ENCODE data around the gene UGP2.
"Not testable (repeated sequence)": the region's sequence is repeated elsewhere in the genome, so short reads cannot be mapped to it uniquely, and the experiment has no call there.

UGP2 gene

DNA sequence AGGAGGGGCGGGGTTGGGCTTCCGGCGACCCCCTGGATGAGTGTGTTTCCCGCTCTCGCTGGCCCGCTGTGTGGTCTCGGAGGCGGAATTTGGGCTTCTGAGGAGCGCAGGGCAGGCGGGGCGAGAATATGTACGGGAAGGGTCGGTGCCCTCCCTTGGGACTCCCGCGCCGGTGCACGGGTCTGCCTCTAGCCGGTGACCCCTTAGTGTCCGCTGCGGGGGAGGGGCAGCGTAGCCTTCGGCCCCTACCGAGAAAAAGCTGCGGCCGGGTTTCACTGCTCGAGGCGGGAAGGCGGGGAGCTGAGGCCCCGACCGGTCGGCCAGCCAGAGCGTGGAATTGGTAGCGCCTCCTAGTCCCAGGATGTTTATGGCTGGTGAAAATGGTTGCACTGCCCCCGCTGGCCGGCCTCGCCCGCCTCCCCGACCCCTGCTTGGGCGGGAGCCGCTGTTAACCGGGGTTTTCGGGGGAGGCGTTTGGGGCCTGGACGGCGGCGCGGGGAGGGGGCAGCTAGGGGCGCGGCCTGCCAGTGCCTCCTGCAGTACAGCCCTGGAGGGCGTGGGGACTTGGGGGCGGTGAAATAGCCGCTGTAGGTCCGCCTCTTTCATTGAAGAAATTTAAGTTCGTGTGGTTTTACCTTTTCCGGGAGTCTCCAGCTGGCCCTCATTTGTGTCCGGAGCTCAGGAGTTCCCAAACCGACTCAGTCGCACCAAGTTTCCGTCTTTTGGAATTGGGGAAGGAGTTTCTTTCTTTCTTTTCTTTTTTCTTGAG is at the start of gene UGP2:
Gene UGP2, plus strand, starts transcription at position 643 of the 769 bp plus-strand sequence. CDS start 290 bp downstream, outside the sequence.
- peak; percentile 89 for DNase-seq

DNA sequence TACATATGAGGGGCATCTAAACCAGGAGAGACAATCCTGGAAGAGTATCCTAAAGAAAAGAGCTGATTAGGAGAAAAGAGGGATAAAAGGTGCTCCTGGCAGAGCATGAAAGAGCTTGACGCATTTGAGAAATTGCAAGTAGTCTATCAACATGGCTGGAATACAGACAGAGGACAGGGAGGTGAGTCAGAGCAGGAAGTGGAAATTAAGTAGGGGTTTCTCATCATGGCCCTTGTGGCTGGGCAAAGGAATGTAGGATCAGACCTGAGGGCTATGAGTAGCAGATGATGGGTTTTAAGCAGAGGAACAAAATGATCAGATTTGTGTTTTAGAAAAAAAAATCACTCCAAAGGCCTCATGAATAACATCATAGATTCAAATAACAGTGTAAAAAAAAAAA is 49.2 kb upstream of the UGP2 start:
- no peak for DNase-seq

DNA sequence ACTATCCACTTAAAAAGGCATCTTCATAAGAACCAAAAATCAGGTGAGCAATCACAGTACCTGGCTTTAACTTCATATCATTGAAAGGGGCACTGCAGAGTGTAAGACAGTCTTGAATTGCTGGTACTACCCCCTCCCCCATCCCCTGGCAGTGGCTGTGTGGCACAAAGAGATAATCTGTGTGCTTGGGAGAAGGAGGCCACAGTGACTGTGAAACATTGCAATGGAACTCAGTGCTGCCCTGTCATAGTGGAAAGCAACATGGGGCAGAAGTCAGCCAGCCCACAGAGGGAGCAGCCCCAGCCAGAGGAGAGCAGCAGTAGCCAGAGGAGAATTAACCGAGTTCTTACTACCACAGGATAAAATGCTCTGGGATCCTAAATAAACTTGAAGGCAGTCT is 45.3 kb upstream of the UGP2 start:
- no peak for DNase-seq

GRCh38 chr2:63796796-63797195 is 44.9 kb upstream of the UGP2 start:
- no peak for DNase-seq

GRCh38 chr2:63801455-63801854 is 40.2 kb upstream of the UGP2 start:
- DNase-seq, result no peak

DNA sequence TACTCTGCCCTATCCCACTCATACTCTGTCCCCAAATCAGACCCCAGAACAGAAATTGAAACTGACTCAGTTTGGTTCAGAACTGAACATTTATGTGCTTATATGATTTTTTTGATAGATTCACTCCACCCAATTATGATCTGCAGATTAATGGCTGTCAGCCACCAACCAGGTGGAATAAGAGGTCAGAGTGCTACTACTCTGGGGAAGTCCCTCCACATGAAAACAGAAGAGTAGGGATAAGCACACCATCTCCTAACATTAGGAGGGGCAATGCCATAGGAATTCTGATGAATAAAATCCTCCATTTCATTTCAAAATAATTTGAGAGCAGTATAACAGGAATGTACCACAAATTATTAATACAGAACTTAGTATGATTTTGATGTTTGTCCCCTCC is 36.3 kb upstream of the UGP2 start:
- no peak for DNase-seq

DNA sequence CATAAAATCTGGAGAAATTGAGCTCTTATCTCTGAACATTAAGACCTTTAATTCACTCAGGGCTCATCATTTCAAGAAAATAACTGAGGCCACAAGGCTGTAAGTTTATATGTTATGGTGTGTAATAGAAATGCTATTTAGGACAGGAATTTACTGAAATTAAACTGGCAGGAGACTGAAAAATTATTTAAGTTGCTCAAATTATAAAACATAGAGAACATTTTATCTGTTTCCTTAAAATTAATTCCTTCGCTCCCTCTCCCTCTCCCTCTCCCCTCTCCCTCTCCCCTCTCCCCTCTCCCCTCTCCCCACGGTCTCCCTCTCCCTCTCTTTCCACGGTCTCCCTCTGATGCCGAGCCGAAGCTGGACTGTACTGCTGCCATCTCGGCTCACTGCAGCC is 33.7 kb upstream of the UGP2 start:
- DNase-seq, result not testable (repeated sequence)

GRCh38 chr2:63808911-63809310 is 32.8 kb upstream of the UGP2 start:
- not testable (repeated sequence) for DNase-seq

GRCh38 chr2:63811063-63811462 is 30.6 kb upstream of the UGP2 start:
- no peak for DNase-seq

GRCh38 chr2:63811870-63812269 is 29.8 kb upstream of the UGP2 start:
- DNase-seq, result not testable (repeated sequence)

DNA sequence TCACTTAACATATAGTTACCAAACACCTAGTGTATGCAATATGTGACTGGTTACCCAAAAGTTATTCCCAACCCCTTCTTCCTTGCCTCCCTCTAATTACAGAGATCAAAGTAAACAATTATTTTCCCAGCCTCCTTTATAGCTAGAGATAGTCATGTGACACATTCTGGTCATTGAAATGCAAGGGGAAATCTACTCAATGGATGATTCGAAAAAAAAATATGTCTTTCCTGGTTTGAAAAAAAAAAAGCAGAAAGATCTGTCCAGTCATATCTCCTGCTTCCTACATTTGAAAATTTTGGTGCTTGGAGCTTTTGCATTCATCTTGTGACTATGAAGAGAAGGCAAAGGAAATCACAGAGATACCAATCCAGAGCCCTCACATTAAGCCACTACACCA is 27.6 kb upstream of the UGP2 start:
- DNase-seq, result no peak

- DNase-seq, result no peak
These were observed 24.3 kb upstream of the UGP2 start for GRCh38 chr2:63817382-63817781.

DNA sequence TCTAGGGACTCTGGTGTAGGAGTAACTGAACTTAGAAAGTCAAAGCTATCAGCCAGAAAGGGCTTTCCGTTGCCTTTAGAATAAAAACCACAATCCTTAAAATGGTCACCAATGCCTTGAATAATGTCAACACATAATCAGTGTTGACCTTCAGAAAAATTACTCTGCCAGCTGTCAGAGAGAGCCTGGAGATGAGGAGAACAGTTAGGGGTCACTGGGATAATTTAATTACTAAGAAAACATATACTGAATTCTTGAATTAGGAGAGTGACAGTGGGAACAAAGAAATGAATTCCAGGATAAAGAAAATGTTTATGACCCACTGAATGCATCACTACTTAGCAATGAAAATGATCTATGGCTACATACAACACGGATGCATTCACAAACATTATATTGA is 23.4 kb upstream of the UGP2 start:
- no peak for DNase-seq

- no peak for DNase-seq
These were observed 22.4 kb upstream of the UGP2 start for GRCh38 chr2:63819256-63819655.

- DNase-seq, result no peak
These were observed 21.7 kb upstream of the UGP2 start for GRCh38 chr2:63819765-63820717.

DNA sequence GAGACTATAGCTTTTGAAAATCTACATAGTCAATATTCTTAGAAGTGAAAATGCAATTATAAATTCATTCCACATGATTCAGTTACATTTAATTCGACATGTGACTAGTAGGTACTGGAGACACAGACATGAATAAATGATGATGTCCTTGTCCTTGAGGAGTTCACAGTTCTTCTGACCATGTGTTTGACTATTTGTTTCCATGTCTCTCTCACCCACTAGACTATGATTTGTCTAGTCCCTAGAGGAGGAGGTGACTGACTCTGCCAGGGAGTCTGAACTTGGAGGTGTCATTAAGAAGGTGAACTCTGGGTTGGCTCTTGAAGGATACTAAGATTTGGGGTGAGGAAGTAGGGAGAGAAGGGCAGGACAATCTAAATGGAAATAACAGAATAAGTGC is 20.7 kb upstream of the UGP2 start:
- DNase-seq, result no peak

DNA sequence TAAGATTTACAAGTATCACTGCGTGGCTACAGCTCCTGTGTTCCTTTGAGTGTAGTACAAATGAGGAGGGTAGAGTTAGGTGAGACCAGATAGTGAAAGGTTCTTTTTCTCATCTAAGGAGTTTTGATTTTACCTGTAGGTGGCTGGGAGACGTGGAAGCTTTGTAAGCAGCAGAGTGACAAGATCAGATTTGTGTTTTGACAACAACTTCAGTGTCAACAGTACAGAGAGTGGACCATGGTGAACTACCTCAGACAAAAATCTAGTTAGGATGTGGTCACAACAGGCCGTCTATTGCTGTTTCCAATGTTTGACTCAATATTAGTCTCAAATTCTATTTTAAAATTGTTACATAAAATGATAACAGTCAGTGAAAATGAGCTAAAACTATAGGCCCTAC is 20.3 kb upstream of the UGP2 start:
- no peak for DNase-seq

GRCh38 chr2:63822478-63822877 is 19.2 kb upstream of the UGP2 start:
- DNase-seq, result no peak

DNA sequence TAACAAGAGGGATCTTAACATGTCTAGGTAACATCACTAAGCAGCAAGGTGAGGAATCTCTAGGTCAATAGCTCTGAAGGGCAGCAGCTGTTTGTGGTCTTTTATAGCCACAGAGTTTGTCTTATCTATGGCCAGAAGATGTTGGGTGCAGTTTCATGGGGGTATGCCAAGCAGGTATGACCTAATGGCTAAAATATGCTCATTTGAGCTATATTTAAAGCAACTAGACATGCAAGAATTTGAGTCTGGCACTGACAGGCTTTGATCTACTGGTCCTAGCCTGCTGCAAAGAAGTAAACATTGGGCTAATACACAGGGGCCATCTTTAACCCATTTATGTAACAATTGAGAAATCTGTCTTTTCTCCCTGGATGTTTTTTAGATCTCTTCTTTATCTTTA is 13.9 kb upstream of the UGP2 start:
- no peak for DNase-seq

GRCh38 chr2:63831176-63831575 is 10.5 kb upstream of the UGP2 start:
- no peak for DNase-seq

DNA sequence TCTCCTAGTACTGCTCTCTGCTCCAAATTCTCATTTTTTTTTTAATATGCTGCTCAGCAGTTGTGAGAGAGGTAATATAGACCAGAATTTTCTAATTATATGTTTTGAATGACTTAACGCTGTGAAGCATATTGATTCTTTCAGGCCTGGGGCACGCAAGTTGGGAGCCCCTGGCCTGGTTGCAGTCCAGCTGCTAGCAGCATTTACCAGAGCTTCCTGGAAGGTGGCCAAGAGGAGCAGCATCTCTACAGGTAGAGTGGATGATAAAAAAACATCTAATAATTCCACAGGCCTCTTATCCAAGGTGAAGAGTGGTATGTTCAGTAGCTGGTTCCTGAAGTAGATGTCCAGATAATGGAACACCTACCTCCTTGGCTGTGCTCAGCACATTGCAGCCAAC is 7.3 kb upstream of the UGP2 start:
- DNase-seq, result no peak

DNA sequence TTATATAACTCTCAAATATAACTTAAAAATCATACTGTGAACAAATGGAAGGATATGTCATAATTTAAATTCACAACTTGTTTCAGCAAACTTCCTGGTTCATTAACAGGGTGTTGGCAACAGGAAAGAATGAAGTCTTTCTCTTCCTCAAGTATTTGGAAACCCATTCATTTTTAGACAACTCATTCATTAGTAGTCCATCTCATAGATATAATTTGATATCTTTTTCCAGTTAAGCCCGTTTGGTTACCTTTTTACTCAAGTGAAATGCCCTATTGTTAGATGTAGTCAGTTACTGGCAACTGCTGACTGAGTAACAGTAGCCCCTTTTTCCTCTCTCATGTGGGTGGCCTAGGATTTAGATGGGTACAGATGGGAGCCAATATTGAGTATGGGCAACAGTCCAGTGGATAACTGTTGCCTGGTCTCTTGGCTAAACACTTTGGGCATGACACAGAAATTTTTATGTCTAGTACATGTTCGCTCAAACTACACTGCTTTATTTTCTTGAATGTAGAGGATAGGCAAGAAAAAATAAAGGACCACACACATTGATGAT is 4.6 kb upstream of the UGP2 start:
- DNase-seq, result no peak

- peak; percentile 8 for DNase-seq
These were observed 1.5 kb upstream of the UGP2 start for GRCh38 chr2:63840081-63840784.

All from activated CD4-positive, alpha-beta T cell treated with anti-CD3 and anti-CD28 coated beads, Interleukin-2, Interleukin-6, amounts not matched to agents 100 ng/mL and 50 ng/mL, durations not matched to agents 16 hours and 8 hours (primary cell).